CD8-positive, alpha-beta memory T cell (primary cell): ENCODE results near the gene LAMA2. TPM values are rescaled to one million over a fixed set of nuclear protein-coding genes. Genes with fewer than 3 reads are reported as not detected.

Source experiments
- CTCF ChIA-PET: fragments of 350-600 bp; sonication (Branson Sonifier 250); formaldehyde crosslinking; loops from one replicate; lab custom pipeline; 2021; ENCODE audit warnings: antibody characterized with exemption; lab: Charles Lee
- POLR2A ChIA-PET: fragments of 350-600 bp; sonication (Branson Sonifier 250); formaldehyde crosslinking; loops from one replicate; lab custom pipeline; 2021; ENCODE audit warnings: antibody characterized with exemption; lab: Charles Lee
- DNase-seq, 5 donors: peaks; one replicate each; pipeline versions ENCODE4 v3.0.0 to v3.0.0-alpha.2; 2020 to 2022; ENCODE audit warnings: mixed read lengths in 1 of 5
- H3K27ac ChIP-seq: one replicate; pipeline ENCODE4 v1.7.0; 2013; ENCODE audit warnings: low read depth, mild to moderate bottlenecking, low read length, moderate library complexity
- H3K27me3 ChIP-seq: 2 replicates; pipeline ENCODE4 v1.7.0; 2013; ENCODE audit warnings: low read length, mild to moderate bottlenecking; ENCODE audit not compliant: insufficient read depth, poor library complexity, severe bottlenecking
- H3K36me3 ChIP-seq: 2 replicates; pipeline ENCODE4 v1.7.0; 2013; ENCODE audit warnings: mild to moderate bottlenecking, low read length, moderate library complexity; ENCODE audit not compliant: insufficient read depth
- H3K4me1 ChIP-seq: 2 replicates; pipeline ENCODE4 v1.7.0; 2013; ENCODE audit warnings: mild to moderate bottlenecking, low read length, moderate library complexity; ENCODE audit not compliant: insufficient read depth
- H3K4me3 ChIP-seq: 2 replicates; pipeline ENCODE4 v1.7.0; 2013; ENCODE audit warnings: mild to moderate bottlenecking, low read length
- H3K9me3 ChIP-seq: 2 replicates; pipeline ENCODE4 v1.7.0; 2013; ENCODE audit warnings: mild to moderate bottlenecking, low read length
- H3K27ac Mint-ChIP-seq, 8 donors: one replicate each; pipeline ENCODE4 v1.8.0; 2020 to 2021; ENCODE audit warnings: mixed read lengths in 8 of 8, mild to moderate bottlenecking in 6 of 8, inconsistent platforms in 3 of 8, moderate library complexity in 3 of 8
- H3K27me3 Mint-ChIP-seq, 2 donors: one replicate each; pipeline ENCODE4 v1.8.0; 2020 to 2021; ENCODE audit warnings: mixed read lengths in 2 of 2, mild to moderate bottlenecking in 1 of 2, moderate library complexity in 1 of 2
- H3K36me3 Mint-ChIP-seq, 3 donors: one replicate each; pipeline ENCODE4 v1.8.0; 2020 to 2021; ENCODE audit warnings: mixed read lengths in 3 of 3, inconsistent platforms in 1 of 3, mild to moderate bottlenecking in 1 of 3
- H3K4me1 Mint-ChIP-seq, 3 donors: one replicate each; pipeline ENCODE4 v1.8.0; 2020 to 2021; ENCODE audit warnings: mixed read lengths in 3 of 3, inconsistent platforms in 1 of 3, mild to moderate bottlenecking in 1 of 3
- H3K4me3 Mint-ChIP-seq, 7 donors: one replicate each; pipeline ENCODE4 v1.8.0; 2020 to 2021; ENCODE audit warnings: mixed read lengths in 7 of 7, mild to moderate bottlenecking in 6 of 7, moderate library complexity in 4 of 7, inconsistent platforms in 2 of 7
- H3K9me3 Mint-ChIP-seq, 5 donors: one replicate each; pipeline ENCODE4 v1.8.0; 2020 to 2022; ENCODE audit warnings: mixed read lengths in 5 of 5, mild to moderate bottlenecking in 3 of 5, moderate library complexity in 2 of 5, inconsistent platforms in 1 of 5
- polyA plus RNA-seq: library from polyadenylated mRNA; unstranded; fragments of 300-500 nt; fragmentation: Illumina TruSeq; gene quantifications from one replicate; pipeline ENCODE4 v1.2.3, GENCODE V29; 2021
- total RNA-seq, 2 experiments: library from RNA; stranded (reverse); gene quantifications; one replicate each; pipeline ENCODE4 v1.2.3, GENCODE V29; 2021

Gene LAMA2
- total and polyA plus RNA-seq, 3 experiments from 2014 or later = 0.09 to 0.96 (median 0.45) TPM

DNA sequence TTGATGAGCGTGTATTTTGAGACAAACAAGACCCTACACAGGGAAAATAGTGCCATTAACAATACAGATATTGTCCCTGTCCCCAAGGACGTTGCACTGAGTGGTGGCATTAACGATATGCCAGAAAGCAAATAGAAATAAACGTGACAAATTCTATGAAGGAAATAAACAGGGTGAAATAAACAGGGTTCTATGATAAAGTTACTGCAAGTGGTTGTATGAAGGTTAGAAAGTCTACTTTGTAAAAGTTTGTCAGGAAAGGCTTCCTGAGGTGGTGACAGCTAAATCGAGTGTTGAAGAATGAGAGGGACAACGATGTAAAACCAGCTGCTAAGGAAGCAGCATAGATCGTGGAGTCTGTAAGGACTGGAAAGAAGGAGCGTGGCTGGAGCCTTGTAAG lies 380.2 kb downstream of the LAMA2 start:
- Histone ChIP-seq H3K4me1 (no peaks in the 10 kb centered on the region), H3K27ac (no peak overlapping the region), H3K27me3 (no peaks in the 10 kb centered on the region), H3K9me3 (no peaks in the 10 kb centered on the region), H3K4me3 (no peak overlapping the region), H3K36me3 (no peaks in the 10 kb centered on the region)
- ChIA-PET CTCF (interaction anchor here (1.0 kb wide), 1 partner anchor 12 kb away, joined by 3 read pairs; no protein-coding TSS in a partner anchor), POLR2A (no interaction called here)
- Mint-ChIP-seq H3K9me3 (no peaks in the 10 kb centered on the region), H3K36me3 (no peaks in the 10 kb centered on the region), H3K4me3 (no peak overlapping the region), H3K27ac (no peak overlapping the region), H3K27me3 (no peaks in the 10 kb centered on the region), H3K4me1 (no peaks in the 10 kb centered on the region)
- no peak for DNase-seq

DNA sequence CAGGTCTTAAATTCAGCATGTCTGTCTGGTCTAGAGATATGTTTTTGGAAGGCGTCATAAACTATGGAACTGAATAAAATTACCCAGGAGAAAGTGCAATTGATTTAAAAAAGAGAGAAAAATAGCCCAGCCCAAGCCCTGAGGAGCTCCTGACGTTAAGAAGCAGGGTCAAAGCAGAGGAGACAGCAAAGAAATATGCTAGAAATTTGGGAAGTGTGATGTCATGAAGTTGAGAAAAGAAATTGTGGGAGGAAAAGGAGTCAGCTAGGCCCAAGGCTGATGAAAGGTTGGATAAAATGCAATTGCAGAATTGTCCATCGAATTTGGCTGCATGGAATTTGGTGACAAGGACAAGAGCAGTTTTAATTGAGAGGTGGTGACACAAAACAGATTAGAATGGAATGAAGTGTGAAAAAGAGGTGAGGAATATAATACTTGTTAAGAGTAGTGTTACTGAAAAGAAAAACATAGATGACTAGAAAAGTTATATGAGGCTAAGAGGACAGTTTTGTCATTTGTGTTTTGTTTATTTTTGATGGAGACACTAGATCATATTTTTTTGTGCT lies 381.6 kb downstream of the LAMA2 start:
- Mint-ChIP-seq H3K4me1 (no peaks in the 10 kb centered on the region), H3K27ac (no peak overlapping the region), H3K36me3 (no peaks in the 10 kb centered on the region), H3K27me3 (no peaks in the 10 kb centered on the region), H3K9me3 (no peaks in the 10 kb centered on the region), H3K4me3 (no peak overlapping the region)
- Histone ChIP-seq H3K36me3 (no peaks in the 10 kb centered on the region), H3K27ac (no peak overlapping the region), H3K4me3 (no peak overlapping the region), H3K4me1 (no peaks in the 10 kb centered on the region), H3K27me3 (no peaks in the 10 kb centered on the region), H3K9me3 (no peaks in the 10 kb centered on the region)
- ChIA-PET POLR2A (no interaction called here), CTCF (no interaction called here)
- no peak for DNase-seq

DNA sequence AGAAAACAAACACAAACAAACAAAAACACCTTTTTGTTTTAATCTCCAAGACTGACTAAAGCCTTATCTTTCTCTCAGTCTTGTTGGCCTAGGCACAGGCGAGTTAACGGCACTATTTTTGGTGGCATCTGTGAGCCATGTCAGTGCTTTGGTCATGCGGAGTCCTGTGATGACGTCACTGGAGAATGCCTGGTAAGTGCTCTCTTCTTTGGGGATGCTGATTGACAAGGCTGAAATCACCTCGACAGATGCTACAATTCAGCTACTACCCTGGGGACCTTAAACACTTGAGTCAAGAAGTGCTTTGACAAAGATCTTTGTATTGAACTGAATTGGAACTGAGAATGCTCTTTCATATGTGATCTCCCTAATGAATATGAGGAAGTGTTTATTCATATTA lies 384.1 kb downstream of the LAMA2 start:
- no peak overlapping the region for H3K27ac Mint-ChIP-seq
- H3K36me3 Mint-ChIP-seq = no peaks in the 10 kb centered on the region
- Histone ChIP-seq H3K27me3 (no peaks in the 10 kb centered on the region), H3K27ac (no peak overlapping the region), H3K9me3 (no peaks in the 10 kb centered on the region), H3K4me1 (no peaks in the 10 kb centered on the region), H3K36me3 (no peaks in the 10 kb centered on the region), H3K4me3 (no peak overlapping the region)
- ChIA-PET CTCF (interaction anchor here (1.5 kb wide), 1 partner anchor 15 kb away, joined by 4 read pairs; no protein-coding TSS in a partner anchor), POLR2A (no interaction called here)
- no peak for DNase-seq
- no peak overlapping the region for H3K4me3 Mint-ChIP-seq
- H3K9me3 Mint-ChIP-seq = no peaks in the 10 kb centered on the region
- H3K4me1 Mint-ChIP-seq = no peaks in the 10 kb centered on the region
- H3K27me3 Mint-ChIP-seq = peaks cover 0 to 7% of the 10 kb centered on the region in 2 donors

DNA sequence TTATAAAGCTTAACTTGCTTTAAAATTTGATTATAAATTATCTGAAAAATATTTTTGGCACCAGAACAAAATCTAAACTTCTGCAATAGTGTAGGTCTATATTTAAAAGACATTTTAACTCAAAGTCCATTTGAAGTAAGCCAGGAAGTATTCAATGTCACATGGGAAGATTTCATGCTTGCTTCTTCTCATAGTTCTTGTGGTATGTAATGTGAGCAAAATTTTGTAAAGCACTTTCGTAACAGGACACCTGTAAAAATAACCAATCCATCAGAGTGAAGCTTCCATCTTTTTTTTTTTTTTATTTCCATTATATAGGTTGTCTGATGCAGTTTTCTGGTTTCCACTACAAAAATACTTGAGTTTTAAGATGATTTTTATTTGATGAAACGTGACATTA lies 386.1 kb downstream of the LAMA2 start:
- peaks cover 0 to 7% of the 10 kb centered on the region in 2 donors for H3K27me3 Mint-ChIP-seq
- Histone ChIP-seq H3K4me3 (no peak overlapping the region), H3K4me1 (no peaks in the 10 kb centered on the region), H3K9me3 (no peaks in the 10 kb centered on the region), H3K27ac (no peak overlapping the region), H3K36me3 (no peaks in the 10 kb centered on the region), H3K27me3 (no peaks in the 10 kb centered on the region)
- no peak for DNase-seq
- no peak overlapping the region for H3K4me3 Mint-ChIP-seq
- ChIA-PET POLR2A (no interaction called here), CTCF (no interaction called here)
- no peaks in the 10 kb centered on the region for H3K4me1 Mint-ChIP-seq
- no peaks in the 10 kb centered on the region for H3K36me3 Mint-ChIP-seq
- no peaks in the 10 kb centered on the region for H3K9me3 Mint-ChIP-seq
- no peak overlapping the region for H3K27ac Mint-ChIP-seq

DNA sequence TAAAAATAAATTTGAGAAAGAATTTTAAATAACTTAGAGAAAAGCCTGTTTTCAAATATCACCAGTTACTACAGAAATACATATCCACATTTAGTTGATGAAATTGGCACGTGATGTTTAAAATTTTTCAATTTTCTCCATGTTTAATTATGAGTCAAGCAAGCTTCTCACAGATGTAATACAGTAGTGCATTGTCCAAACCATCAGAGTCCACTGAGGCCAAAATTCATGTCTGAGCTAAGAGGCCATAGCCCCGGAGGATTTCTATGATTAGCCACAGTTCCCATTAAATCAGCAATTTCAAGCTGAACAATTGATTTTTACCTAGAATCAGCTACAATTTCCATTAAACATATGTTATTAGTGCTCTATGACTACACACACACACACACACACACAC lies 387.0 kb downstream of the LAMA2 start:
- Mint-ChIP-seq H3K4me1 (no peaks in the 10 kb centered on the region), H3K36me3 (no peaks in the 10 kb centered on the region), H3K4me3 (no peak overlapping the region), H3K27me3 (peaks cover 0 to 7% of the 10 kb centered on the region in 2 donors), H3K27ac (no peak overlapping the region), H3K9me3 (no peaks in the 10 kb centered on the region)
- Histone ChIP-seq H3K27me3 (no peaks in the 10 kb centered on the region), H3K36me3 (no peaks in the 10 kb centered on the region), H3K9me3 (no peaks in the 10 kb centered on the region), H3K27ac (no peak overlapping the region), H3K4me3 (no peak overlapping the region), H3K4me1 (no peaks in the 10 kb centered on the region)
- POLR2A ChIA-PET = no interaction called here
- CTCF ChIA-PET = interaction anchor here (1.0 kb wide), 1 partner anchor 17 kb away, joined by 4 read pairs; no protein-coding TSS in a partner anchor
- no peak for DNase-seq

DNA sequence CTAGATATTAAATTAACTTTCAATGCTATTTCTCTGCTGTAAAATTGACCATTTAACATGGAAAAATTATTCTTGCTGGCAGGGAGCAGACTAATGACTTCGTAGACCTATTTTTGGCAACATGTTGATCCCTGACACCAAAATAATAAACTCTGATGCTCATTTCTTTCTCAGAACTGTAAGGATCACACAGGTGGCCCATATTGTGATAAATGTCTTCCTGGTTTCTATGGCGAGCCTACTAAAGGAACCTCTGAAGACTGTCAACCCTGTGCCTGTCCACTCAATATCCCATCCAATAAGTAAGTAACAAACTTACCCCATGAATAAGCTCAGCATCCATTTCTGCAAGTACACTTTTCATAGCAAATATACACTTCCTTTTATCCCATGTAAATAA lies 387.5 kb downstream of the LAMA2 start:
- Mint-ChIP-seq H3K4me3 (no peak overlapping the region), H3K4me1 (no peaks in the 10 kb centered on the region), H3K36me3 (no peaks in the 10 kb centered on the region), H3K27ac (no peak overlapping the region), H3K9me3 (no peaks in the 10 kb centered on the region), H3K27me3 (peaks cover 0 to 7% of the 10 kb centered on the region in 2 donors)
- DNase-seq = no peak
- Histone ChIP-seq H3K9me3 (no peaks in the 10 kb centered on the region), H3K4me3 (no peak overlapping the region), H3K27me3 (no peaks in the 10 kb centered on the region), H3K27ac (no peak overlapping the region), H3K36me3 (no peaks in the 10 kb centered on the region), H3K4me1 (no peaks in the 10 kb centered on the region)
- ChIA-PET POLR2A (no interaction called here), CTCF (interaction anchor here (0.9 to 1.0 kb wide), 2 partner anchors 17 kb away, joined by 4 read pairs; no protein-coding TSS in a partner anchor)

DNA sequence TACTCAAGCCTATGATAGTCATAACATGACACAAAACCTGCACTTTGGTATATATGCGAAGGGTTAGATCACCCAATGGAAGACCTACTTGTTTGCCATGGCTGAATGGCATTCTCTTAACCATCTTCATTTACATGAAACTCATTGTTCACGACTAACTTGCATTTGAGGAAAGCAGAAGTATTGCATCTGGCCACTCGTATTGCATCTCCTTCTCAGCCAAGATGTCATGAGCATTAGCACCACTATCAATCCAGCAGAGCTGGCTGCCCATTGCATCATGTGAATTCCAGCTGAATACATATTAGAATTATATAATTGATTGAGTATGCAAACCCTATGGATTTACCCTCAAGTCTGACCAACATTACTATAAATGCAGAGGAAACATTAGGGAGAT lies 390.2 kb downstream of the LAMA2 start:
- no peaks in the 10 kb centered on the region for H3K9me3 Mint-ChIP-seq
- Histone ChIP-seq H3K4me1 (no peaks in the 10 kb centered on the region), H3K27ac (no peak overlapping the region), H3K9me3 (no peaks in the 10 kb centered on the region), H3K4me3 (no peak overlapping the region), H3K36me3 (no peaks in the 10 kb centered on the region), H3K27me3 (no peaks in the 10 kb centered on the region)
- H3K4me1 Mint-ChIP-seq = no peaks in the 10 kb centered on the region
- DNase-seq = no peak
- no peak overlapping the region for H3K4me3 Mint-ChIP-seq
- peaks cover 0 to 4% (median 1%) of the 10 kb centered on the region in 3 donors for H3K36me3 Mint-ChIP-seq
- peaks cover 0 to 10% of the 10 kb centered on the region in 2 donors for H3K27me3 Mint-ChIP-seq
- no peak overlapping the region for H3K27ac Mint-ChIP-seq
- ChIA-PET POLR2A (no interaction called here), CTCF (no interaction called here)

DNA sequence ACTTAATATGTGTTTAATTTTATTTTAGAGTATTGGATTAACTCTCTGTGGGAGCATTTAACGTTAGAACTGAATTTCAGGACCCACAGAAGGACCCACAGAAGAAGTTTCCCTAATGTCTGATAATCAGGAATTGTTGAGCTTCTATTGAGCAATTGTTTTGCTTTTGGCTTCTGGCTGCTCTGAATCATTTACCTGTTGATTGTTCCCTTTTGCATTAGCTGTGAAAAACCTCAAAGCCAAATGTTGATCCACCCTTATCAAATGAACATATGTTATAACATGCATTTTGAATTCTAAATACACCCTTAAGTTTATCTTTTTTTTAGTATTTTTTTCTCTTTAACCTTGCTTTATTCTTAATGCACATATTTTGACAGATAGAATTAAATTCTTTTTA lies 393.5 kb downstream of the LAMA2 start:
- peaks cover 20 to 25% (median 23%) of the 10 kb centered on the region in 3 donors for H3K4me1 Mint-ChIP-seq
- ChIA-PET POLR2A (no interaction called here), CTCF (no interaction called here)
- H3K27me3 Mint-ChIP-seq = peaks cover 2 to 3% of the 10 kb centered on the region in 2 donors
- H3K9me3 Mint-ChIP-seq = no peaks in the 10 kb centered on the region
- H3K36me3 ChIP-seq = no peaks in the 10 kb centered on the region
- no peak overlapping the region for H3K4me3 Mint-ChIP-seq
- no peaks in the 10 kb centered on the region for H3K9me3 ChIP-seq
- H3K27ac Mint-ChIP-seq = no peak overlapping the region
- peaks cover 0 to 4% (median 1%) of the 10 kb centered on the region in 3 donors for H3K36me3 Mint-ChIP-seq
- no peak for DNase-seq
- peaks cover 19% of the 10 kb centered on the region for H3K4me1 ChIP-seq
- no peak overlapping the region for H3K4me3 ChIP-seq
- no peak overlapping the region for H3K27ac ChIP-seq
- H3K27me3 ChIP-seq = no peaks in the 10 kb centered on the region
